COLO668 (cell line): ENCODE measurements around the gene BST2.
"Not testable (repeated sequence)": the region's sequence is repeated elsewhere in the genome, so short reads cannot be mapped to it uniquely, and the experiment has no call there.

Experiments
- DNase-seq: peaks from one replicate; lab custom pipeline; 2025; ENCODE audit not compliant: unreplicated experiment; lab: John Stamatoyannopoulos, UW

The BST2 gene

GRCh38 chr19:17390665-17391370 is 14.6 kb downstream of the BST2 start:
- DNase-seq: peak; percentile 78

- DNase-seq: no peak
Measured at GRCh38 chr19:17389957-17390664, 15.3 kb downstream of the BST2 start.

- no peak for DNase-seq
Measured at GRCh38 chr19:17389288-17389687, 16.1 kb downstream of the BST2 start.

- peak; percentile 36 for DNase-seq
Measured at GRCh38 chr19:17385878-17386611, 19.4 kb downstream of the BST2 start.

GRCh38 chr19:17380426-17381138 is 24.8 kb downstream of the BST2 start:
- no peak for DNase-seq

- DNase-seq: no peak
Measured at GRCh38 chr19:17379221-17379631, 26.2 kb downstream of the BST2 start.

GRCh38 chr19:17378271-17378670 is 27.2 kb downstream of the BST2 start:
- no peak for DNase-seq

GRCh38 chr19:17376935-17377600 is 28.4 kb downstream of the BST2 start, which contains the start of gene PLVAP:
Gene PLVAP (minus strand): TSS chr19:17377342. CDS start chr19:17377288, 54 bp downstream.
- no peak for DNase-seq

GRCh38 chr19:17370026-17370587 is 35.3 kb downstream of the BST2 start:
- DNase-seq: no peak

- no peak for DNase-seq
Measured at GRCh38 chr19:17365361-17365760, 40.1 kb downstream of the BST2 start.

GRCh38 chr19:17363852-17364605 is 41.4 kb downstream of the BST2 start:
- DNase-seq: not testable (repeated sequence)

GRCh38 chr19:17359905-17360800 is 45.3 kb downstream of the BST2 start:
- DNase-seq: no peak

GRCh38 chr19:17358395-17358794 is 47.0 kb downstream of the BST2 start:
- DNase-seq: no peak

GRCh38 chr19:17357724-17358123 is 47.7 kb downstream of the BST2 start:
- DNase-seq: peak; percentile 9

- no peak for DNase-seq
Measured at GRCh38 chr19:17357078-17357666, 48.3 kb downstream of the BST2 start.

GRCh38 chr19:17353386-17353785 is 52.0 kb downstream of the BST2 start:
- no peak for DNase-seq
